Transverse colon (tissue), 3 donors: ENCODE results near the gene NTRK3.

Source experiments
- CTCF ChIP-seq, 5 experiments: fragments of 200-600 bp in 3 of 5; fragments of 450-650 bp in 2 of 5; sonication (generic) in 3 of 5; IDR thresholded peaks; 1 replicate in 2 of 5; 2 replicates in 3 of 5; pipeline ENCODE4 v1.5.1; 2016 to 2017; ENCODE audit warnings: antibody characterized with exemption in 5 of 5, inconsistent platforms in 3 of 5, mild to moderate bottlenecking in 2 of 5, moderate library complexity in 1 of 5
- POLR2A ChIP-seq: fragments of 450-650 bp; IDR thresholded peaks from one replicate; pipeline ENCODE4 v1.6.1; 2016; ENCODE audit warnings: antibody characterized with exemption, mild to moderate bottlenecking, moderate library complexity

GRCh38 chr15:88269356-88270062, 13.0 kb upstream of the NTRK3 start:
- TF ChIP-seq POLR2A (no peak), CTCF (IDR thresholded peaks at IDR 0.05) (no peak)
